Osteoblast (primary cell): ENCODE data around the gene TSPAN15. TPM values are rescaled to one million over a fixed set of nuclear protein-coding genes. Genes with fewer than 3 reads are reported as not detected.

ENCODE experiments used
- DNase-seq: peaks from one replicate; pipeline ENCODE4 v3.0.0; 2011; ENCODE audit warnings: low spot score, mixed read lengths; ENCODE audit not compliant: insufficient read length; ENCODE audit errors: missing footprints
- H2AFZ ChIP-seq: 2 replicates; pipeline ENCODE4 v1.6.0; 2011; ENCODE audit warnings: mild to moderate bottlenecking, low read length
- H3K27ac ChIP-seq: 2 replicates; pipeline ENCODE4 v1.5.1; 2011; ENCODE audit warnings: mild to moderate bottlenecking, low read depth, low read length, moderate library complexity
- H3K27me3 ChIP-seq: 2 replicates; pipeline ENCODE4 v1.6.0; 2012; ENCODE audit warnings: mild to moderate bottlenecking, control low read depth, inconsistent platforms, low read length, moderate library complexity; ENCODE audit not compliant: insufficient read depth
- H3K36me3 ChIP-seq: 2 replicates; pipeline ENCODE4 v1.5.1; 2011; ENCODE audit warnings: mild to moderate bottlenecking, low read length, control low read depth, moderate library complexity; ENCODE audit not compliant: insufficient read depth
- H3K4me1 ChIP-seq: 2 replicates; pipeline ENCODE4 v1.5.1; 2011; ENCODE audit warnings: mild to moderate bottlenecking, low read length, control low read depth, moderate library complexity; ENCODE audit not compliant: insufficient read depth
- H3K4me2 ChIP-seq: 2 replicates; pipeline ENCODE4 v1.6.0; 2011; ENCODE audit warnings: mild to moderate bottlenecking, low read length; ENCODE audit not compliant: insufficient read depth
- H3K4me3 ChIP-seq: fragments of 200-600 bp; sonication (generic); 3 replicates; pipeline ENCODE4 v1.5.1; 2012; ENCODE audit warnings: mild to moderate bottlenecking, low read length, inconsistent platforms; ENCODE audit not compliant: insufficient read depth
- H3K79me2 ChIP-seq: 2 replicates; pipeline ENCODE4 v1.6.0; 2012; ENCODE audit warnings: mild to moderate bottlenecking, low read length, control low read depth, inconsistent platforms; ENCODE audit not compliant: insufficient read depth
- H3K9me3 ChIP-seq: 2 replicates; pipeline ENCODE4 v1.5.1; 2011; ENCODE audit warnings: low read depth, low read length, control low read depth
- H4K20me1 ChIP-seq: 2 replicates; pipeline ENCODE4 v1.6.0; 2012; ENCODE audit warnings: mild to moderate bottlenecking, low read length, control low read depth; ENCODE audit not compliant: insufficient read depth
- total RNA-seq: library from RNA; depleted of rRNA; stranded (reverse); fragments of >200 nt; gene quantifications from 2 replicates; pipeline ENCODE4 v1.2.3, GENCODE V29; 2012
- TF ChIP-seq, protein P1 (sequence below): IDR thresholded peaks from 2 replicates; pipeline ENCODE4 v1.5.1; 2011; ENCODE audit warnings: mild to moderate bottlenecking, low read depth, low read length, moderate library complexity; ENCODE audit errors: extremely low read depth

Gene TSPAN15
- total RNA-seq, 1 donor: 0.72 TPM

DNA sequence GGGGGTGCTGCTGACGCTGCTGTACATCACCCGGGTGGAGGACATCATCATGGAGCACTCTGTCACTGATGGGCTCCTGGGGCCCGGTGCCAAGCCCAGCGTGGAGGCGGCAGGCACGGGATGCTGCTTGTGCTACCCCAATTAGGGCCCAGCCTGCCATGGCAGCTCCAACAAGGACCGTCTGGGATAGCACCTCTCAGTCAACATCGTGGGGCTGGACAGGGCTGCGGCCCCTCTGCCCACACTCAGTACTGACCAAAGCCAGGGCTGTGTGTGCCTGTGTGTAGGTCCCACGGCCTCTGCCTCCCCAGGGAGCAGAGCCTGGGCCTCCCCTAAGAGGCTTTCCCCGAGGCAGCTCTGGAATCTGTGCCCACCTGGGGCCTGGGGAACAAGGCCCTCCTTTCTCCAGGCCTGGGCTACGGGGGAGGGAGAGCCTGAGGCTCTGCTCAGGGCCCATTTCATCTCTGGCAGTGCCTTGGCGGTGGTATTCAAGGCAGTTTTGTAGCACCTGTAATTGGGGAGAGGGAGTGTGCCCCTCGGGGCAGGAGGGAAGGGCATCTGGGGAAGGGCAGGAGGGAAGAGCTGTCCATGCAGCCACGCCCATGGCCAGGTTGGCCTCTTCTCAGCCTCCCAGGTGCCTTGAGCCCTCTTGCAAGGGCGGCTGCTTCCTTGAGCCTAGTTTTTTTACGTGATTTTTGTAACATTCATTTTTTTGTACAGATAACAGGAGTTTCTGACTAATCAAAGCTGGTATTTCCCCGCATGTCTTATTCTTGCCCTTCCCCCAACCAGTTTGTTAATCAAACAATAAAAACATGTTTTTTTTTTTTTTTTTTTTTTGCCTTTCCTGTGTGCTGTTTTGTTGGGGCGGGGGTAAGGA lies 55.8 kb downstream of the TSPAN15 start:
- no peak overlapping the region for H3K27ac ChIP-seq
- no peaks in the 10 kb centered on the region for H3K79me2 ChIP-seq
- TF ChIP-seq, protein P1, sequence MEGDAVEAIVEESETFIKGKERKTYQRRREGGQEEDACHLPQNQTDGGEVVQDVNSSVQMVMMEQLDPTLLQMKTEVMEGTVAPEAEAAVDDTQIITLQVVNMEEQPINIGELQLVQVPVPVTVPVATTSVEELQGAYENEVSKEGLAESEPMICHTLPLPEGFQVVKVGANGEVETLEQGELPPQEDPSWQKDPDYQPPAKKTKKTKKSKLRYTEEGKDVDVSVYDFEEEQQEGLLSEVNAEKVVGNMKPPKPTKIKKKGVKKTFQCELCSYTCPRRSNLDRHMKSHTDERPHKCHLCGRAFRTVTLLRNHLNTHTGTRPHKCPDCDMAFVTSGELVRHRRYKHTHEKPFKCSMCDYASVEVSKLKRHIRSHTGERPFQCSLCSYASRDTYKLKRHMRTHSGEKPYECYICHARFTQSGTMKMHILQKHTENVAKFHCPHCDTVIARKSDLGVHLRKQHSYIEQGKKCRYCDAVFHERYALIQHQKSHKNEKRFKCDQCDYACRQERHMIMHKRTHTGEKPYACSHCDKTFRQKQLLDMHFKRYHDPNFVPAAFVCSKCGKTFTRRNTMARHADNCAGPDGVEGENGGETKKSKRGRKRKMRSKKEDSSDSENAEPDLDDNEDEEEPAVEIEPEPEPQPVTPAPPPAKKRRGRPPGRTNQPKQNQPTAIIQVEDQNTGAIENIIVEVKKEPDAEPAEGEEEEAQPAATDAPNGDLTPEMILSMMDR: no peak
- DNase-seq: peak; percentile 55
- no peaks in the 10 kb centered on the region for H3K4me1 ChIP-seq
- no peak overlapping the region for H3K4me3 ChIP-seq
- no peak overlapping the region for H2AFZ ChIP-seq
- H4K20me1 ChIP-seq: no peaks in the 10 kb centered on the region
- peaks cover 28% of the 10 kb centered on the region for H3K27me3 ChIP-seq
- H3K36me3 ChIP-seq: no peaks in the 10 kb centered on the region
- H3K4me2 ChIP-seq: peak overlapping the region; percentile 68
- no peaks in the 10 kb centered on the region for H3K9me3 ChIP-seq

DNA sequence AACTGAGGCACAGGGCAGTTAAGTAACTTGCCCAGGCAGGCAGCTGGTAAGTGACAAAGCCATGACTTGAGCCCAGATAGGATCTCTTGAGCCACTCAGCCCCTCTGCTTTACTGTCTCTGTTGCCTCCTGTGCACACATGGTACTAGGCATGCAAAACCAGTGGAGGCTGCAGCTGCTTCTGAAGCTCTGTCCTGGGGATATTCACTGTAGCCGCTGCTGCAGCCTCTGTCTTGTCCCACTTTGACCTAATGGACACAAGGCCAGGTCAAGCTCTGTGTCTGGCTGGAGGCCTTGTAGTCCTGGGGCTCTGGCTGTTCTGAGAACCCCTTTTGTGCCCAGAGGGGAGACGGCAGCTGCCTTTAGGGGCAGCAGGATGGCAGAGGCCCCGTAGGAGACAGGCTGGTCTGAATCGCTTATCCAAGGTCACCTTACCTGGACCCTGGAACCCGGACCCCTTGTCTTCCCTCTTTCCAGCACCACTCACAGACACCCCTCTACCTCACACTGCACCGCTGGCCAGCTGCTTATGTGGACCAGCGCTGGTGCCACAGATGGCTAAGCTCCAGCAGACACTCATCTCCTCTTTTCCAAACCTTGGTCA lies 57.6 kb downstream of the TSPAN15 start:
- H3K27me3 ChIP-seq: peaks cover 36% of the 10 kb centered on the region
- H3K79me2 ChIP-seq: no peaks in the 10 kb centered on the region
- no peaks in the 10 kb centered on the region for H3K4me1 ChIP-seq
- H4K20me1 ChIP-seq: no peaks in the 10 kb centered on the region
- TF ChIP-seq, protein P1: no peak
- no peak overlapping the region for H2AFZ ChIP-seq
- no peak overlapping the region for H3K4me2 ChIP-seq
- H3K27ac ChIP-seq: no peak overlapping the region
- no peak for DNase-seq
- H3K36me3 ChIP-seq: no peaks in the 10 kb centered on the region
- no peak overlapping the region for H3K4me3 ChIP-seq
- no peaks in the 10 kb centered on the region for H3K9me3 ChIP-seq

DNA sequence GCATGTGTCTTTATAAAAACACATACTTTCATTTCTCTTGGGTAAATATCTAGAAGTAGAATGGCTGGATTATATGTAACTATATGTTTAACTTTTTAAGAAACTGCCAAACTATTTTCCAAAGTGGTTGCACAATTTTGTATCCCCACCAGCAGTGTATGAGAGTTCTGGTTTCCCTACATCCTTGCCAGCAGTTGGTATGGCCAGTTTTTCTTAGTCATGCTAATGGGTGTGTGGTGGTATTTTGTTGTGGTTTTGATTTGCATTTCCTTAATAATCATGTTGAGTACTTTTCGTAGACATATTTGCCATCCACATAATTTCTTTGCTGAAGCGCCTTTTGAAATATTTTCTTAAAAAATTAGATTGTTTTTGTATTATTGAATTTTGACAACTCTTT lies 61.6 kb downstream of the TSPAN15 start:
- Histone ChIP-seq H3K27ac (no peak overlapping the region), H3K4me2 (no peak overlapping the region), H3K36me3 (no peaks in the 10 kb centered on the region), H4K20me1 (no peaks in the 10 kb centered on the region), H3K27me3 (peaks cover 37% of the 10 kb centered on the region), H3K4me3 (no peak overlapping the region), H2AFZ (no peak overlapping the region), H3K79me2 (no peaks in the 10 kb centered on the region), H3K4me1 (no peaks in the 10 kb centered on the region), H3K9me3 (no peaks in the 10 kb centered on the region)
- TF ChIP-seq, protein P1: no peak
- no peak for DNase-seq

DNA sequence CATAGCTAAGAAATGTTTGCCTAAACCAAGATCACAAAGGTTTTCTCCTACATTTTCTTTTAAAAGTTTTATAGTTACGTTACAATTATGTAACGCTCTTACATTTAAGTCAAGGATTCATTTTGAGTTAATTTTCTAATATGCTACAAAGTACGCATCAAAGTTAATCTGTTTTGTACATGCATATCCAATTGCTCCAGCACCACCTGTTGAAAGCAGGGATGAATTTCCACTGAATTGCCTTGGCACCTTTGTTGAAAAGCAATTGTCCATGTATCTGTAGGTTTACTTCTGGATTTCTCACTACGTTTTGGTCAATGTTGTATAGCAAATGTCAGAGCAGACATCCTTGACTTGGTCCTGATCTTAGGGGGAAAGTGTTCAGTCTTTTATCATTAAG lies 62.4 kb downstream of the TSPAN15 start:
- Histone ChIP-seq H3K4me2 (no peak overlapping the region), H3K27me3 (peaks cover 36% of the 10 kb centered on the region), H4K20me1 (no peaks in the 10 kb centered on the region), H3K9me3 (no peaks in the 10 kb centered on the region), H3K4me1 (no peaks in the 10 kb centered on the region), H3K27ac (no peak overlapping the region), H2AFZ (no peak overlapping the region), H3K79me2 (no peaks in the 10 kb centered on the region), H3K4me3 (no peak overlapping the region), H3K36me3 (no peaks in the 10 kb centered on the region)
- DNase-seq: no peak
- TF ChIP-seq, protein P1: no peak
